NCI-H2081 (cell line): ENCODE measurements around the gene SPTBN1.
"Not testable (repeated sequence)": the region's sequence is repeated elsewhere in the genome, so short reads cannot be mapped to it uniquely, and the experiment has no call there.

Experiments used
- DNase-seq, 2 experiments: peaks; one replicate each; lab custom pipeline; 2025; lab: John Stamatoyannopoulos, UW

The SPTBN1 gene

DNA sequence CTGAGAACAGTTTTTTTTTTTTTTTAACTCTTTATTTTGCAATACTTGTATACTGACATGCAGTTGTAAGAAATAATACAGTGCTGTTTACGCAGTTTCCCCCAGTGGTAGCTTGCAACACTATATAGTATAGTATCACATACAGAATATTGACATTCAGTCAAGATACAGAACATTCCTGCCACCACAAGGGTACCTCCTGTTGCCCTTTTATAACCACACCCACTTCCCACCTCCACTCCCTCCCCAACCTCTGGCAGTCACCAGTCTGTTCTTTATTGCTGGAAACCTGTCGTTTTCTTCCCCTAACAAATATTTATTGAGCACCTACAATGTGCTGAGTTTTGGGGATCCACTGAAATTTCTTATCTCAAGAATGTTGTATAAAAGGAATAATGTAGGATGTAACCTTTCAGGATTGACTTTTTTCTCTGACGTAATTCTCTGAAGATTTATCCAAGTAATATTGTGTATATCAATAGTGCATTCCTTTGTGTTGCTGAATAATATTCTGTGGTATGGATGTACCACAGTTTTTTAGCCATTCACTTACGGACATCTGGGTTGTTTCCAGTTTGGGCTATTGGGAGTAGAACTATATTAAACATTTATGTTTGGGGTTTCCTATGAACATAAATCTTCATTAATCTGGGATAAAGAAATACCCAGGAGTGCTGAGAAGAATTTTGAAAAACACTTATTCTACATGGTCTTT, 215.9 kb downstream of the SPTBN1 start:
- DNase-seq = no peak

DNA sequence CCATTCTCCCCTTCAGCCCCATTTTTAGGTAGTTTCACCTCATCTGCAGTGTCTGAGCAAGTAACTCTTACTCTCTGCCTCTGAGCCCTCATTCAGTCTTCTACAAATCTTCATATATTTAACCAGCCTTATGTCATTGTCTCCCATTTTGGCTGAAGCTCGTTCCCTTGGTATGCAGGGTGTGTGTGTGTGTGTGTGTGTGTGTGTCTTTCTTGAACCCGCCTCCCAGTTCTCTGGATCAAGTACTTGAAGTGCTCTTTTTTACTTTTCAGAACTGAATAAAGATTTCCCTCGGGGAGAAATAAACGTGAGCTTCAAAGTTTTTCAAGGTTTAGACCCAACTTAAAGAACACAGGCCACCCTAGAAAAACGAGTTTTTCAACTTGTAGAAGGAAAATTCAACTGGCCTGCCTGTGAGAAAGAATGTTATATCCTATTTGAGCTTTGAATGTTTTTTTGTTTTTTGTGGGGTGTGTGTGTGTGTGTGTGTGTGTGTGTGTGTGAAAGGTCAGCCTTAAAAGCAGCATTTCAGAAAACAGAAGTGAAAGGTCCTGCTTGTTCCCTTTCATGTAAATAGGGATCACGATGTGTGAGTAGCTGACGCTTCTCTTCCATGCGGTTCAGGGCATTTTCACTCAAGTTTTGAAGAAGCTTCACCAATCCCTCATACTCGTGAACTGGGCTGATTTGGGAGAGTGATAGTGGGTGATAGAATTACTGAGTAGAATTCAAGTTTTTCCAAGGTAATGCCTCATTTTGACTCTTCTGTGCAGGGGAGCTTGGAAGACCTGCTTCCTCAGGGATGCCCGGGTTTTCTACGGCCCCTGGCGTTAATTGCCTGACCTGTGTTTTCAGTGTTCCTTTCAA, 216.7 kb downstream of the SPTBN1 start:
- DNase-seq = no peak

DNA sequence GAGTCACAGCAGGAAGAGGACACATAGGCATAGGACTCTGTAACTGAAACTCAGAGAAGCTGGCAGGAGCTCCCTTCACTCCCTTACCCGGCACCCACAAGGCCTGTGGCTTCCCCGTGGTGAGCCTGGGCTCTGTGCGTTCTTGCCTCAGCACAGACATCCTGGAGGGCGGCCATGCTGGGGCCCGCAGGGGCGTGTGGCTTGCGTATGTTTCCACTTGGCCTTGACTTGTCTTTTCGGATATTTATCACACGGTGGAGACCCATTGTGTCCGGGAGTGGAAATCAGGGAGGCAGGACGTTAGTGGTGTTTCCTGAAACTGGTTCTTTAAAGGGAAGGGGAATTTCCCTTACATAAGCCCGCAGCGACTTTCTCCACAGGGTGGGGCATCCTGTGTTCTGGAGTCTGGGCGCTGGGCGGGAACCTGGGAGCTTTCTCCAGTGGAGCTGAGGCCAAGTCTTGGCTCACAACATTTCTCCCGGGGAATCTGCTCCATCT, 217.4 kb downstream of the SPTBN1 start:
- no peak for DNase-seq

DNA sequence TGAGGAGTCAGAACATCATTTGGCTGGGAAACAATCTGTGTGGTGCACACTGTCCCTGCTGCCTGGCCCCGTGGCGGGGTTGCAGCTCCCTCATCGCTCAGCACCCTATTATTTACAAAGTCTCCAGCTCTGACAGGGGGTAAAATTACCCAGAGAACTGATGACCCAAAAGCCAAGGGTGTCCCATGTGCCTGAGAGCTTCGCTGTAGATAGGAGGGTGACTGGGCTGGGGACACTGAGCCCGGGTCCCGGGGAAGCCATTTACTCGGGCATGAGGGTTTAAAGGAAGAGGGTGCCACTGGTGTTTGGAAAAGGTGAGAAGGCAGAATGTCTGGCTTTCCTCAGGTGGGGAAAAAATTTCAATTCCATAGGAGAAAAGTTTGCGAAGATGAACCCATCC, 219.2 kb downstream of the SPTBN1 start:
- no peak for DNase-seq

DNA sequence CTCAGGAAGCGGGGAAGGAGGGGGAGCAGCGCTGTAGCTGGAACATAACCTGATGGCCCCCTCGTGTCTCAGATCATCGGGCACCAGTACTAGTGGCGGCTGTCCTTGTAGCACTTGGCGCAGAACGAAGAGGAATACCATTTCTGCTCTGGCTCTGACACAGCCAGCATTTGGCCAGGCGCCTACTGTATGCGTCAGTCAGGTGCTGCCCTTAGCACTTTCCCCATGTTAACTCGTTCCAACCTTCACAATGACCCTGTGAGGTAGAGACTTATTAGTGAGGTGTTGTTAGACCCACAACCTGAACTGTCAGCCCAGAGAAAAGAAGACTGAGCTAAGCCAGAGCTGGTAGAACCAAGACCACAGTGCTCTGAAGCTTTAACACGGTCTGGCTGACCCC, 219.6 kb downstream of the SPTBN1 start:
- no peak for DNase-seq

DNA sequence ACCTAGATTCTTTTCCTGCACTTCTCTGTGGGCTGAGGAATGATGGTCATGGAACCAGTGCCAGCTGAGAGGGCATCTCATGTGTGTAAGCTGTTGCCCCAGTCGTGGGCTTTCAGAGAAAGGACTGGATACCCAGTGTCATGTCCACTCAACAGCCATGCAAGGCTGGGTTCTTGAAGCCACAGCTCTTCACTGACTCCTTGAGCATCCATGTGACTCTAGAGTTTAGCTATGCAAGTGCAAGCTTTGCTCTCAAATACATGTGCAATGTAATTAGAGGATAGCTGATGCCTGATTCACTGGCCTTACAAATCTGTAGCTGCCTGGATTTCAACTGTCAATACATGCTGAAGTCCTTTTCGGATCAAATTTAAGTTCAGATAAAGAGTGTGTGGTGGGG, 220.5 kb downstream of the SPTBN1 start:
- DNase-seq = no peak

DNA sequence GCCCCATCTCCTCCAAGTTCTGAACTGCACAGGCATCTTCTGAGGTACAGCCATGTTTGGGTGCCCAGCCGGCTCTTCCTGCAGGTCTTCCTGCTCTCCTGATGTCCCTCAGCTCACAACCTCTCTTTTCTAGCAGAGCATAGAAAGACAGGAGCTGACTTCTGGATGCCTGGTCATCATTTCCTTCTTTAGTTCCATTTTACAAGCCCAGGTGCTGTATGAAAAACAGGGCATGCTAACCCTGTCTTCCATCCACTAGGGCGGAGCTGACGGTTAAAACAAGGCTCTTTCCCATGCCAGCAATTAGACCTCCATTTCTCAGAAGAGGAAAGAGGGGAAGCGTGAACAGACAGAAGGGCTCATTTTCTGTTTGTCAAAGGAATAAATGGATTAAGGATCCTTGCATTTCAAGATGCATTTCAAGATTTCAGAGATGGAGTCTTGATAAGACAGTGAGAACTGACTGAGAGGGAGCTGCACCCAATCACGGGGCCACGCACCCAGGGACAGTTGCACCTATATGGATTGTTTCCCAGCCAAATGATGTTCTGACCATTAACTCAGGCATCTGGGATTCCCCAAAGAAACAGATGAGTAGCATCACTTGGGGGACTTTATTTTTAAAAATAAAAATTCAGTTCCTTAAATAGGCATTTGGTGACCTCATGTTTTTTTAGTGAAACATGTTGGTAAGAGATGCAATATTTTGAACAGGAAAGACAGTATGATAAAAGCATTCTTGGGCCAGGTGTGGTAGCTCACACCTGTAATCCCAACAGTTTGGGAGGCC, 221.5 kb downstream of the SPTBN1 start:
- no peak for DNase-seq

DNA sequence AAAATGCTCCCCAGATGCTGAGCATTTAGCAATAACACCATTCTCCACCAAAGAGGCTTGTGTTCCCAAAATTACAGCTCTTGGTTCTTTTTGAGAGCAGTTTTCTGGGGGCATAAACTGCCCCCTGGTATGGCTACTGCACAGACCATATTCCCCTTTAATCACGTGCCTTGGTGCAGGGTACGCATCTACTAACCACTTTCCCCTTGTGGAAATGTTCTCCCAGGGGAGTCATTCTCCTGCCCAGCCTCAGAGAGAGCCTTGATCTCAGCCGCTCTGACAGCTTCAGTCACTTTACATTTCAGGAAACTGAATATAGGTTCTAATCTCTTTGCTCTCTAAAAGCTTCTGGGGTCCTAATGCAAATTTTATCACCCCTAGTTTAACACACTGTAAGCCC, 222.6 kb downstream of the SPTBN1 start:
- no peak for DNase-seq

DNA sequence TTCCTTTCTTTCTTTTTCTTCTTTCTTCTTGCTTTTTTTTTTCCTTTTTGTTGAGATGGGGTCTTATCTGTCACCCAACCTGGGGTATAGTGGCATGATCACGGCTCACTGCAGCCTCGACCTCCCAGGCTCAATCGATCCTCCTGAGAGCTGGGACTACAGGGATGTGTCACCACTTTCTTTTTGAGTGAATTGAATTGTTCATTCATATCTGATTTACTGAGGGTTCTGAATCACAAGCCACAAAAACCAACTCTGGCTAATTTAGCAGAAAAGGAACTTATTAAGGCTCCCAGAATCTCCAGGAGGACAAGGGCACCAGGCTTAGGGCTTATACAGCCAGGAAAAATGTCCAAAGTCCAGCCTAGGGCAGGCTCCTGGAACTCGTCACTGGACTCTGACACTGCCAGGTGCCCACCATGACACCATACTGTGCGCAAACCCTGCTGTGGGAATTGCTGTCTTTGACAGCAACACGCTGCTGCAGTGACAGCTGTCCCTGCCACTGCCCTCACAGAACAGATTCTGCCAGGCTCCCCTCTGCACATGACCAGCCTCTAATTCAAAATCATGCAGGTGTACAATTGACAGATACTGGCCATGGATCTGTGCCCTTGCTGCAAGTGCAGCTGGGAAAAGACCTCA, 224.4 kb downstream of the SPTBN1 start:
- peak in 1 of 2 experiments; percentile 16 for DNase-seq

DNA sequence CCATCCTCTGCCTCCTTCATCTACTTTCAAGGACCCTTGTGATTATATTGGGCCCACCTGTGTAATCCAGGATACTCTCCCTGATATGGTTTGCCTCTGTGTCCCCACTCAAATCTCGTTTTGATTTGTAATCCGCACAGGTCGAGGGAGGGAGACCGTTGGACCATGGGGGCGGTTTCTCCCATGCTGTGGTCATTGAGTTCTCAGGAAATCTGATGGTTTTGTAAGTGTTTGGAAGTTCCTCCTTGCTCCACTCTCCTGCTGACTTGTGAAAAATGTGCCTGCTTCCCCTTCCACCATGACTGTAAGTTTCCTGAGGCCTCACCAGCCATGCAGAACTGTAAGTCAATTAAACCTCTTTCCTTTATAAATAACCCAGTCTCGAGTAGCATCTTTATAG, 225.3 kb downstream of the SPTBN1 start:
- no peak for DNase-seq

DNA sequence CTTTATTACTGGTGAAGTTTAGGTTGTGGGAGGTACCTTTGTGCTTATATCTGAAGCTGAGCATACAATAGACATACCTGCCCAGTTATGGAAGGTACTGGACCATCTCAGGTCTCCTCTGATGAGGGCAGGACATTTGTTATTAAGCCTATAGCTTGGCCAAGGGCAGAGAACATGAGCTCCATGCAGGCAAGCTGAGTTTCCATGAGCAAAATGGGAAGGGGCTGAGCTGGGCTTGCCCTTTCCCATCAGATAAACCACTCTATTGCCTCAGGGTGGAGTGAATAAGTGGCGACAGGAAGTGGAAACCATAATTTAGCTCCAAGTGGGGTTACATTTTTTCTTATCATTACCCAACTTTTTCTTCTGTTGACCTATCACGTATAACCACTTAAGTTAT, 227.5 kb downstream of the SPTBN1 start:
- DNase-seq = no peak

DNA sequence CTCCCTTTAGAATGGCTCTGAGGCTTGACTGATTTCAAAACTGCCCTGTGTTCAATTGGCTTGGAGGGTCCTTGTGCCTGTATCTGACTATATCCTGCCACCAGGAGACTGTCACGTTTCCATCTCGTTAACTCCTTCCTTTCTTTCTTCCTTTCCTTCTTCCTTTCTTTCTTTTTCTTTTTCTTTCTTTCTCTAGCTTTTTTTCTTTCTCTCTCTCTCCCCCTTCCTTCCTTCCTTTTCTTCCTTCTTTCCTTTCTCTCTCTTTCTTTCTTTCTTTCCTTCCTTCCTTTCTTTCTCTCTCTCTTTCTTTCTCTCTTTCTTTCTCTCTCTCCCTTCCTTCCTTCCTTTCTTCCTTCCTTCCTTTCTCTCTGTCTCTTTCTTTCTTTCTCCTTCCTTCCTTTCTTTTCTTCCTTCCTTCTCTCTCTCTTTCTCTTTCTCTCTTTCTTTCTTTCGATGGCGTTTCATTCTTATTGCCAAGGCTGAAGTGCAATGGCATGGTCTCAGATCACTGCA, 229.2 kb downstream of the SPTBN1 start:
- no peak for DNase-seq

DNA sequence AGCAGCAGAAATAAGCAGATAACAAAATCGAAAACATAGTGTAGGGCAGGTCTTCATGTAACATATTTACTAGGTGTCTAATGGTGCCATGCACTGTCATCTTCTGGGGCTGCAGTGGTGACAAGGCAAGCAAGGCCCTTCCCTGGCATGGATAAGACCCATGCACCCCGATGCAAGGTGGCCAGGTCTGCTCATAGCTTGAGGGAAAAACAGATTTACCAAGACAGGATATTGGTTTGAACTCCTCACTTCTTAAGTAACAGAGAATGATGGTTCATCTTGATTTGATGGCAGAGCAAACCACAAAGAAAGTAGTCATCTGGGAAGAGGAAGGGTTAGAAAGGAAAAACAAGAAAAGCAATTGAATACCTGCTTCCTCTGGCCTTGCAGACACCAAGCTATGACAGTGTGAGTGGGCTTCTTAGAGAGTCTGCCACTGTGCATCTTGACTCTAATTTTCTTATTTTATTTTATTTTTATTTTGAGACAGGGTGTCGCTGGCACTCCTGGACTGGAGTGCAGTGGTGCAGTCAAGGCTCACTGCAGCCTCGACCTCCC, 231.5 kb downstream of the SPTBN1 start:
- no peak for DNase-seq

DNA sequence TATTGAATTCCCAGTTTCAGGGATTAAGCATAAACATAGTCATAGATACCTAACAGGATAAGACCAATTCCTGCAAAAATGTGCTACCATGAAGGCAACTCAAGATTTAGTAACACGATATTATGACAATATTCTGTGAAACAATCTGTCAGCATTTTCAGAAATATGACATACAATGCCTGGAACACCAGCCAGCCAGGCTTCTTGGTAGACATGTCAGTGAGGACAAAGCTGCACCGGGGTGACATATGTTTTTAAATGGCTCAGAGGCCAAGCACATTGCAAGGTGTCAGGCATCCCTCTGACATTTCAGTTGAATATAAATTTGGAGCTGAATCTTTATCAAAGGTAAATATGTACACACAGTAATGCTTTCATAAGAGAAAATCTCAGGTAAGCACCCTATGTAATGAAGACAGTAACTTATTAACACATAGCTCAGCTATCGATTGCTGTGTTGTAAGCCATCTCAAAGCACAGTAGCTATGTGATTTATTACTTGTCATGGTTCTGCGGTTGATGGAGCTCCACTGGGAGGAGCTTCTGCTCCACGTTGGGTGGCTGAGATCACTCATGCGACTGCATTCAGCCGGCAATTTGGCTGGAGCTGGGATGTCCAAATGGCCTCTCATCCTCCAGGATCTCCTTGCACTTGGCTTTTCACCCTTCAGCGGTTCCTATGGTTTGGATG, 235.5 kb downstream of the SPTBN1 start:
- DNase-seq = no peak

DNA sequence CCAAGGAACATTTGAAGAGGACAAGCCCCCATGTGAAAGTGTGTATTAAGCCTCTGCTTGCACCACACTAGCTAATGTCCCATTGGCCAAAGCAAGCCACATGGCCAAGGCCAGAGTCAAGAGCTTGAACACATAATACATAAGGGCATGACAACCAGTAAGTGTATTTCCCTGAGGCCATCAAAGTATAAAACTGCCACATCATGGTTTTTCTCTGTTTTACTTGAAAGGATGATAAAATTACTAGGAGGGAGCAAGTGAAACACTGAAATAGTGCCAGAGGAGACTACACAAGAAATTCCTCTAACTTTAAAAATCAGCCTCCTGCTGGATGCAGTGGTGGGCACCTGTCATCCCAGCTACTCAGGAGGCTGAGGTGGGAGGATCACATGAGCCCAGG, 236.4 kb downstream of the SPTBN1 start:
- DNase-seq = no peak

DNA sequence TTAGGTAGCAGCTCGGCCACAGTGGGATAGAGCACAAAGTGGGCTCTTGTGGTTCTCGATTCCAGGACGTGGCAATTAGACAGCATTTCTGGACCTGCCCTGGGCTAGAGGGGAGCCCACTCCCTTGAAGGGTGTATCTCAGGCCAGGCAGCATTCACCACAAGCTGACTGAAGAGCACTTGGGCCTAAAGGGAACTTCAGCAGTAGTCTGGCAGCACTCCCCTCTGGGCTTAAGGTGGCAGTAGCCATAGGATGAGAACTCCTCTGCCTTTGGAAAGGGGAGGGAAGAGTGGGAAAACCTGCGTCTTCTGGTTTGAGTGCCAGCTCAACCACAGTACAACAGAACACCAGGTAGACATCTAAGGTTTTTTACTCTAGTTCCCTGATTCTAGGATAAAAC, 239.3 kb downstream of the SPTBN1 start:
- no peak for DNase-seq

DNA sequence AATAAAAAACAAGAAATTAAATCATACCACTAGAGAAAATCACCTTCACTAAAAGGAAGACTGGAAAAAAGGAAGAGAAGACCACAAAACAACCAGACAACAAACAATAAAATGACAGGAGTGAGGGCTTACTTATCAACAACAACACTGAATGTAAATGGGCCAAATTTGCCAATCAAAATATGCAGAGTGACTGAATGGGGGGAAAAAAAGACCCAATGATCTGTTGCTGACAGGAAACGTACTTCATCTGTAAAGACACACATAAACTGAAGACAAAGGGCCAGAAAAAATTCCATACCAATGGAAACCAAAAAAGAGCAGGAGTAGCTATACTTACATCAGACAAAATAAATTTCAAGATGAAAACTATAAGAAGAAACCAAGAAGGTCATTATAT, 241.8 kb downstream of the SPTBN1 start:
- DNase-seq = no peak

DNA sequence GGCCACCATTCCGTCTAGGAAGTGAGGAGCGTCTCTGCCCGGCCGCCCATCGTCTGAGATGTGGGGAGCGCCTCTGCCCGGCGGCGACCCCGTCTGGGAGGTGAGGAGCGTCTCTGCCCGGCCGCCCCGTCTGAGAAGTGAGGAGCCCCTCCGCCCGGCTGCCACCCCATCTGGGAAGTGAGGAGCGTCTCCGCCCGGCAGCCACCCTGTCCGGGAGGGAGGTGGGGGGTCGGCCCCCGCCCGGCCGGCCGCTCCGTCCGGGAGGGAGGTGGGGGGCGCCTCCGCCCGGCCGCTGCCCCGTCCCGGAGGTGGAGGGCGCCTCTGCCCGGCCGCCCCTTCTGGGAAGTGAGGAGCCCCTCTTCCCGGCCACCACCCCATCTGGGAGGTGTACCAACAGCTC, 242.8 kb downstream of the SPTBN1 start:
- DNase-seq = not testable (repeated sequence)

DNA sequence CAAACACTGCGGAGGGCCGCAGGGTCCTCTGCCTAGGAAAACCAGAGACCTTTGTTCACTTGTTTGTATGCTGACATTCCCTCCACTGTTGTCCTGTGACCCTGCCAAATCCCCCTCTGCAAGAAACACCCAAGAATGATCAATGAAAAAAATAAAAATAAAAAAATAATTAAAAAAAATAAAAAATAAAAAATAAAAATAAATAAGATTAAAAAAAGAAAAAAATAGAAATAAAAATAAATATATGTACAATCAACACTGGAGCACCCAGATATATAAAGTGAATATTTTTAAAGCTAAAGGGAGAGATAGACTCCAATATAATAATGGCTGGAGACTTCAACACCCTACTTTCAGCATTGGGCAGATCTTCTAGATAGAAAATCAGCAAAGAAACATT, 243.5 kb downstream of the SPTBN1 start:
- no peak for DNase-seq

DNA sequence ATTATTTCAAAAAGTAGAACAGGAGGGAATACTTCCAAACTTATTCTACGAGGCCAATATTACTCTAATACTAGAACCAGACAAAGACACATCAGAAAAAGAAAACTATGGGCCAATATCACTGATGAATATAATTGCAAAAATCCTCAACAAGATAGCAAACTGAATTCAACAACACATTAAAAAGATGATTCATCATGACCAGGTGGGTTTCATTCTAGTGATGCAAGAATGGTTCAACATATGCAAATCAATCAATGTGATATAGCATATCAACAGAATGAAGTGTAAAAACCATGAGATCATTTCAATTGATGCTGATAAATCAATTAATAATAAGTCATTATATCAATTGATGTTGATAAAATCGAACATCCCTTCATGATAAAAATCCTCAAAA, 244.9 kb downstream of the SPTBN1 start:
- no peak for DNase-seq

DNA sequence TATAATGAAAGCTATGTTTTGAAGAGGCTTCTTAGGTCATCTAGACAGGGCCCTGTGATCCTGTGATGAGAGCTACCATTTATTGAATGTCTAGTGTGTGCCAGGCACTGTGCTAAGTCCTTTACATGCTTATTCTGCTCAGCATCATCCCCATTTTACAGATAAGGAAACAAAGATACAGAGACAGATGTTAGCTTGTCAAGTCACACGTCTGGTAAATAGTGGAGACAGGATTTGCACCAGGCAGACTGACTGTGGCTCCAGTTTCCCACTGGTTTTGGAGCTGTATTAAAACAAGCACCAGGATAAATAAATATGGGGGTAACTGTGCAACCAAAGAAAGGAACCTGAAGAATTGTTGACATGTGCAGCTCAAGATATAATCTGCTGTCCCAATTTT, 248.1 kb downstream of the SPTBN1 start:
- no peak for DNase-seq
